A673 (cell line): ENCODE results near the gene PPP2R5A. TPM values are rescaled to one million over a fixed set of nuclear protein-coding genes. Genes with fewer than 3 reads are reported as not detected.

Source experiments
- BruUV-seq: library from RNA; stranded (reverse); fragments of 400-500 nt; replicated peaks from 2 replicates; lab custom pipeline; 2021; lab: Mats Ljungman, UMichigan
- CTCF ChIA-PET: fragments of 300-600 bp; sonication (Branson Sonifier 250); formaldehyde crosslinking; loops from one replicate; lab custom pipeline; 2022; ENCODE audit warnings: antibody characterized with exemption; lab: Charles Lee
- POLR2A ChIA-PET: fragments of 300-600 bp; sonication (Branson Sonifier 250); formaldehyde crosslinking; loops from one replicate; lab custom pipeline; 2022; ENCODE audit warnings: antibody characterized with exemption; ENCODE audit not compliant: low non-redundant PET; lab: Charles Lee
- DNase-seq: peaks from one replicate; pipeline ENCODE4 v3.0.0-alpha.2; 2015; ENCODE audit warnings: low spot score
- H3K27ac ChIP-seq: fragments of 200-600 bp; sonication (generic); 2 replicates; pipeline ENCODE4 v1.5.1; 2016; ENCODE audit warnings: mixed run types, low read depth, mild to moderate bottlenecking, mixed read lengths, antibody characterized with exemption, low read length; ENCODE audit not compliant: poor library complexity, severe bottlenecking
- H3K27me3 ChIP-seq: fragments of 200-600 bp; sonication (generic); replicated peaks from 2 replicates; pipeline ENCODE4 v1.6.1; 2017; ENCODE audit warnings: mixed run types, low read depth, mild to moderate bottlenecking, mixed read lengths, antibody characterized with exemption, low read length; ENCODE audit not compliant: insufficient read depth, poor library complexity
- H3K36me3 ChIP-seq: fragments of 200-600 bp; sonication (generic); 2 replicates; pipeline ENCODE4 v1.6.1; 2016; ENCODE audit warnings: mixed run types, mild to moderate bottlenecking, mixed read lengths, antibody characterized with exemption, low read length; ENCODE audit not compliant: insufficient read depth, poor library complexity, severe bottlenecking
- H3K4me1 ChIP-seq: fragments of 200-600 bp; sonication (generic); 2 replicates; pipeline ENCODE4 v1.6.1; 2017; ENCODE audit warnings: mixed run types, mild to moderate bottlenecking, mixed read lengths, antibody characterized with exemption, low read length; ENCODE audit not compliant: insufficient read depth, poor library complexity, severe bottlenecking
- H3K4me3 ChIP-seq: fragments of 200-600 bp; sonication (generic); 2 replicates; pipeline ENCODE4 v1.5.1; 2016; ENCODE audit warnings: low read depth, mixed run types, mild to moderate bottlenecking, mixed read lengths, low read length; ENCODE audit not compliant: poor library complexity, severe bottlenecking
- H3K9me3 ChIP-seq: fragments of 200-600 bp; sonication (generic); 2 replicates; pipeline ENCODE4 v1.6.1; 2016; ENCODE audit warnings: mixed run types, low read depth, mild to moderate bottlenecking, mixed read lengths, antibody characterized with exemption, low read length; ENCODE audit not compliant: poor library complexity, severe bottlenecking
- CTCF ChIP-seq: fragments of 300-800, 200-600 bp; sonication (generic); conservative IDR thresholded peaks from 2 replicates; pipeline ENCODE4 v1.5.1; 2017; ENCODE audit warnings: low read depth, mild to moderate bottlenecking, antibody characterized with exemption, low read length, moderate library complexity, mixed read lengths
- EZH2 ChIP-seq: fragments of 200-600 bp; sonication (generic); IDR thresholded peaks from 2 replicates; pipeline ENCODE4 v1.6.1; 2017; ENCODE audit warnings: borderline replicate concordance, low read depth, mild to moderate bottlenecking, mixed read lengths, antibody characterized with exemption, low read length; ENCODE audit not compliant: poor library complexity, severe bottlenecking
- intact Hi-C: fragments of 100-400 bp; cut with micrococcal nuclease; formaldehyde crosslinking; loops from one replicate; pipeline ENCODE4 v1.10.0; 2022; ENCODE audit not compliant: unreplicated experiment
- total RNA-seq: library from RNA; stranded (reverse); gene quantifications from 2 replicates; pipeline ENCODE4 v1.2.3, GENCODE V29; 2021

Gene PPP2R5A
- total RNA-seq, 1 experiment from 2014 or later: 13.9 TPM

GRCh38 chr1:212309967-212310366 is 24.8 kb downstream of the PPP2R5A start:
- ChIA-PET POLR2A (interaction anchor here (0.7 kb wide), 1 partner anchor 229 kb away, joined by 7 read pairs; no protein-coding TSS in a partner anchor), CTCF (no interaction called here)
- intact Hi-C loops: no loop called here
- H3K9me3 ChIP-seq: no peaks in the 10 kb centered on the region
- TF ChIP-seq EZH2: no peak
- no peaks in the 10 kb centered on the region for H3K27me3 ChIP-seq
- H3K4me3 ChIP-seq: no peak overlapping the region
- no peaks in the 10 kb centered on the region for H3K4me1 ChIP-seq
- DNase-seq: no peak
- H3K36me3 ChIP-seq: no peaks in the 10 kb centered on the region
- no peak overlapping the region for H3K27ac ChIP-seq
- BruUV-seq: no TSS peak

- intact Hi-C loops: no loop called here
- no TSS peak for BruUV-seq
- no peak for DNase-seq
- Histone ChIP-seq H3K9me3 (no peaks in the 10 kb centered on the region), H3K4me3 (no peak overlapping the region), H3K27me3 (no peaks in the 10 kb centered on the region), H3K36me3 (no peaks in the 10 kb centered on the region), H3K4me1 (no peaks in the 10 kb centered on the region), H3K27ac (no peak overlapping the region)
- ChIA-PET CTCF (no interaction called here), POLR2A (interaction anchor here (0.7 kb wide), 1 partner anchor 229 kb away, joined by 7 read pairs; no protein-coding TSS in a partner anchor)
- no peak for TF ChIP-seq EZH2
- TF ChIP-seq CTCF: no peak
Observed at GRCh38 chr1:212310383-212310782, 25.2 kb downstream of the PPP2R5A start.

GRCh38 chr1:212311836-212312497 is 26.8 kb downstream of the PPP2R5A start:
- intact Hi-C loops: no loop called here
- H3K4me3 ChIP-seq: no peak overlapping the region
- CTCF ChIA-PET: no interaction called here
- H3K36me3 ChIP-seq: no peaks in the 10 kb centered on the region
- no peak for TF ChIP-seq CTCF
- TF ChIP-seq EZH2: no peak
- no peak overlapping the region for H3K27ac ChIP-seq
- no peaks in the 10 kb centered on the region for H3K9me3 ChIP-seq
- H3K4me1 ChIP-seq: no peaks in the 10 kb centered on the region
- no peaks in the 10 kb centered on the region for H3K27me3 ChIP-seq
- DNase-seq: no peak
- POLR2A ChIA-PET: no interaction called here
- no TSS peak for BruUV-seq
